Measurements from ENCODE around the gene TPCN1. TPM values are rescaled to one million over a fixed set of nuclear protein-coding genes. Genes with fewer than 3 reads are reported as not detected.

TPCN1 gene
- polyA plus RNA-seq, 1 experiment: 10.9 TPM

DNA sequence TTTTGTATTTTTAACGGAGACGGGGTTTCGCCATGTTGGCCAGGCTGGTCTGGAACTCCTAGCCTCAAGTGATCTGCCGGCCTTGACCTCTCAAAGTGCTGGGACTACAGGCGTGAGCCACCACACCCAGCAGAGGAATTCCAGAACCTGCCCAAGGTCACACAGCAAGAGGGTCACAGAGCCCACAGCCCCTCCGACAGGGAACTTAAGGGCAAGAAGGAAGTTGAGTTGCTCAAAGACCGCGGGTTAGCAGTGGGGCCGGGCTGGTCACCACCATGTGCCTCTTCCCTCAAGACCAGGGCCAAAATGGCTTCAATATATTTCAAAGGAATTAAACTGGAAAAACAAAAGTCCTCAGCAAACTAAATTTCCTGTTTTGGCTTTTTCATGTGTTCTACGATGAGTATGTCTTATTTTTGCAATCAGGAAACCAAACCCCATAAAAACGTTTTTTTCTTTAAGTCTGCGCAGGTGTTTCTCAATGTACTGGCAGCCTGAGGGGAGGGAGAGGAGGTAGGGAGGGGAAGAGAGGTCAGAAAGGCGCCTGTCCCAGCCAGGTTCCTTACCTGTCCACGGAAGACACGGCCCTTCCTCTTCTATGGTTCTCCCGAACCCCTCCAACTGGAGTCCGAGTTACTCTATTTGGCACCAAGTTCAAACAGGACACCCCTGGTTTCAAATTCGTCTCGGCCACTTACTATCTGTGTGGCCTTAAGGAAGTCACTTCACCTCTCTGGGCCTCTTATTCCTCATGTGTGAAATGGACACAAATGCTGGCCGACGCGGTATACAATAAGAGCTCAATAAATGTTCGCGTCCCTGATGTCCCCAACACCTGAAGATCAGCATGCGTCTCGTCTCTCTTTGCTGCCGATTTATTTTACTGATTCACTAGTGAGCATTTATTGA is 112.9 kb downstream of the TPCN1 start:
- TF ChIP-seq, protein P1, sequence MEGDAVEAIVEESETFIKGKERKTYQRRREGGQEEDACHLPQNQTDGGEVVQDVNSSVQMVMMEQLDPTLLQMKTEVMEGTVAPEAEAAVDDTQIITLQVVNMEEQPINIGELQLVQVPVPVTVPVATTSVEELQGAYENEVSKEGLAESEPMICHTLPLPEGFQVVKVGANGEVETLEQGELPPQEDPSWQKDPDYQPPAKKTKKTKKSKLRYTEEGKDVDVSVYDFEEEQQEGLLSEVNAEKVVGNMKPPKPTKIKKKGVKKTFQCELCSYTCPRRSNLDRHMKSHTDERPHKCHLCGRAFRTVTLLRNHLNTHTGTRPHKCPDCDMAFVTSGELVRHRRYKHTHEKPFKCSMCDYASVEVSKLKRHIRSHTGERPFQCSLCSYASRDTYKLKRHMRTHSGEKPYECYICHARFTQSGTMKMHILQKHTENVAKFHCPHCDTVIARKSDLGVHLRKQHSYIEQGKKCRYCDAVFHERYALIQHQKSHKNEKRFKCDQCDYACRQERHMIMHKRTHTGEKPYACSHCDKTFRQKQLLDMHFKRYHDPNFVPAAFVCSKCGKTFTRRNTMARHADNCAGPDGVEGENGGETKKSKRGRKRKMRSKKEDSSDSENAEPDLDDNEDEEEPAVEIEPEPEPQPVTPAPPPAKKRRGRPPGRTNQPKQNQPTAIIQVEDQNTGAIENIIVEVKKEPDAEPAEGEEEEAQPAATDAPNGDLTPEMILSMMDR (IDR thresholded peaks at IDR 0.05; ENCODE audit: low read depth, low read length): no peak
- ChIA-PET POLR2A (interaction anchor here (0.7 to 1.6 kb wide), 4 partner anchors 8 to 560 kb away, joined by 4 to 6 read pairs (median 6); partner anchors contain the start of gene SDSL), CTCF (interaction anchor here (0.6 to 1.9 kb wide), 4 partner anchors 21 to 1341 kb away, joined by 4 to 12 read pairs (median 4); no protein-coding TSS in a partner anchor)
- no peak for DNase-seq (ENCODE audit: low read depth, low spot score)
- peaks cover 3% of the 10 kb centered on the region for H3K27me3 ChIP-seq (ENCODE audit: control insufficient read depth, insufficient read depth, low read length)
- peak overlapping the region; percentile 70 for H3K4me3 ChIP-seq (ENCODE audit: low read depth, low read length)
- peak overlapping the region; percentile 39 for H3K27ac ChIP-seq (ENCODE audit: low read depth, low read length)
- no peaks in the 10 kb centered on the region for H3K9me3 ChIP-seq (ENCODE audit: control insufficient read depth, insufficient read depth, low read length)

DNA sequence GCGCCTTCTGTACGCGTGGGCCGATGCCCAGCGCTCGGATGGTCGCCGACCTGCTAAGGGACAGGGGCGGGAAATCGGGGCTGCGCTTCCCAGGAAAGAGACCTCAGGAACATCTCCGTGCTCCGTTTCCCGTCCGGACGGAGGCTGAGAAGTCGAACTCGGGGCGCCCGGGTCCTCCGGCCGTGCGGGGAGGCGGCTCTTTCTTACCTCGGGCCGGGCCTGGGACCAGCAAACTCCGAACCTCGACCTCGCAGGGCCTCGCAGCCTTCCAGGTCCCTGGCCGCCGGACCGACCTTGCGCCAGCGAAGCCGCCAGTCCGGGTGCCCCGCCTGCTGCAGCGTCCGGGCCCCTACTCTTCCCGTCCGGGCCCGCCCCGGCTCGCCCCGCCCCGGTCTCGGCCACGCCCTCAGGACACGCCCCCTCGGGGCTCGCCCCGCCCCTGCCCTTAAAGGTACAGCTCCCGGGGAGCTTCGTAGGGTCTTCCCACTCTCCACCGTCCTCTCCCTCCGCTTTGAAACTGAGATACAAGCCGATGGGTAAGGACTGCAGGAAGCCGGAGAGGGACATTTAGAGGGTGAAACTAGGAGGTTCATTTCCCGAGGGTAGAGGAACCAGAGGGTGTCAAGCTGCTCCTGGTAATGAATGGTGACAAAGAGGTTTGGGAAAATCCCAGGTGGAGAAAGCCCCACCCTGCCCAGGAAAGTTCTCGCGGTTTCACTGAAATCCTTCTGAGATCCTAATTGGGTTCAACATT is 113.7 kb downstream of the TPCN1 start, which contains the start of gene SLC8B1:
Gene SLC8B1, minus strand, starts transcription at position 324 of the 754 bp plus-strand sequence. CDS start 2,231 bp downstream, outside the sequence.
- DNase-seq (ENCODE audit: low read depth, low spot score): peak; percentile 15
- no peaks in the 10 kb centered on the region for H3K9me3 ChIP-seq (ENCODE audit: control insufficient read depth, insufficient read depth, low read length)
- peaks cover 3% of the 10 kb centered on the region for H3K27me3 ChIP-seq (ENCODE audit: control insufficient read depth, insufficient read depth, low read length)
- ChIA-PET CTCF (interaction anchor here (0.6 to 1.9 kb wide), 6 partner anchors 9 to 1340 kb away, joined by 4 to 12 read pairs (median 4); no protein-coding TSS in a partner anchor), POLR2A (interaction anchor here (0.5 to 1.6 kb wide), 9 partner anchors 9 to 529 kb away, joined by 3 to 9 read pairs (median 4); partner anchors contain the start of genes SDSL and TPCN1)
- TF ChIP-seq, protein P1 (IDR thresholded peaks at IDR 0.05; ENCODE audit: low read depth, low read length): no peak
- H3K27ac ChIP-seq (ENCODE audit: low read depth, low read length): peak within 1 kb of the TSS; percentile 39
- peak within 1 kb of the TSS; percentile 70 for H3K4me3 ChIP-seq (ENCODE audit: low read depth, low read length)

GRCh38 chr12:113339540-113339939 is 118.3 kb downstream of the TPCN1 start:
- Histone ChIP-seq H3K27me3 (ENCODE audit: control insufficient read depth, insufficient read depth, low read length) (peaks cover 10% of the 10 kb centered on the region), H3K4me3 (ENCODE audit: low read depth, low read length) (no peak overlapping the region), H3K27ac (ENCODE audit: low read depth, low read length) (no peak overlapping the region), H3K9me3 (ENCODE audit: control insufficient read depth, insufficient read depth, low read length) (no peaks in the 10 kb centered on the region)
- TF ChIP-seq, protein P1 (IDR thresholded peaks at IDR 0.05; ENCODE audit: low read depth, low read length): no peak
- no peak for DNase-seq (ENCODE audit: low read depth, low spot score)
- ChIA-PET POLR2A (no interaction called here), CTCF (interaction anchor here (0.9 kb wide), 1 partner anchor 142 kb away, joined by 3 read pairs; no protein-coding TSS in a partner anchor)

GRCh38 chr12:113340061-113340460 is 118.8 kb downstream of the TPCN1 start:
- no peak overlapping the region for H3K4me3 ChIP-seq (ENCODE audit: low read depth, low read length)
- no peak overlapping the region for H3K27ac ChIP-seq (ENCODE audit: low read depth, low read length)
- TF ChIP-seq, protein P1 (IDR thresholded peaks at IDR 0.05; ENCODE audit: low read depth, low read length): no peak
- CTCF ChIA-PET: no interaction called here
- DNase-seq (ENCODE audit: low read depth, low spot score): no peak
- H3K27me3 ChIP-seq (ENCODE audit: control insufficient read depth, insufficient read depth, low read length): peaks cover 10% of the 10 kb centered on the region
- POLR2A ChIA-PET: no interaction called here
- no peaks in the 10 kb centered on the region for H3K9me3 ChIP-seq (ENCODE audit: control insufficient read depth, insufficient read depth, low read length)

Measured in AG04450 (cell line).